IPS-18c (cell line): ENCODE data around the gene TOX3.

ENCODE experiments used
- H3K4me3 ChIP-seq: 2 replicates; pipeline ENCODE4 v1.7.0; 2013; ENCODE audit warnings: low read depth, mild to moderate bottlenecking, low read length, moderate library complexity; ENCODE audit not compliant: insufficient read depth
- H3K9me3 ChIP-seq: one replicate; pipeline ENCODE4 v1.6.1; 2013; ENCODE audit warnings: mild to moderate bottlenecking, low read length, moderate library complexity; ENCODE audit not compliant: control insufficient read depth, insufficient read depth

The TOX3 gene

DNA sequence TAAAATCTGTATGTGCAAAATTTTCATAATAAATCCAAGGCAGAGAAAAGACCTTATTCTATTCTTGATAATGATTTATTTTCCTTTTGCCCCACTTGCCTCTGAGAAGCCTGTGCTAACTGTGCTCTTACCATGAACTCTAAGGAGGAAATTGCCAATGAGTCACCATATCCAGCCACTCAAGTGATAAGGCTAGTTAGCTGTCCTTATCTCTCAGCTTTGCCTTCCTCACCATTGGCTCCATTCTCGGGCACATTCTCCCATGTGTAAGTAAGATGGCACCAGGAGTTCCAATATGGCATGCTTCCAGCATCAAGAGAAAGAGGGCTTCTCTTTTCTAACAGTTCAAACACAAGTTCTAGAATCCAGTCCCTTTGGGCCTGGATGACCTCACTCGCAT lies 142.4 kb downstream of the TOX3 start:
- Histone ChIP-seq H3K4me3 (no peak overlapping the region), H3K9me3 (no peaks in the 10 kb centered on the region)

DNA sequence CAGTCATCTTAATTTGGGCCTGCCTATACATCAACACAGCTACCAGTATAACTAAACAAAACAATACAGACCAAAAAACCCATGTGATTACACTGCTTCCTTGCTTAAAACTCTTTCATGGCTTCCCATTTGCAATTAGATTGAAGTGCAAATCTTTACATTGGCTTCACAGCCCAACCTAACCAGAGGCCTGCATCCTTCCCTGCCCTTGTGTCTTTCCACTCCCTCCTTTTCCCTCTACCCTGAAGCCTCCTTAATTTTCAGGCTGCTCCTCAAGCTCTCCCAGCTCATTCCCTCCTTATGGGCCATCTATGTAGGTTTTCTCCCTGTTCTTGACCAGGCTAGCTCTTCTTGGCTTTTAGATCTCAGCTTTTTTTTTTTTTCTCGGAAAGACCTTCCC lies 147.8 kb downstream of the TOX3 start:
- Histone ChIP-seq H3K4me3 (no peak overlapping the region), H3K9me3 (no peaks in the 10 kb centered on the region)

DNA sequence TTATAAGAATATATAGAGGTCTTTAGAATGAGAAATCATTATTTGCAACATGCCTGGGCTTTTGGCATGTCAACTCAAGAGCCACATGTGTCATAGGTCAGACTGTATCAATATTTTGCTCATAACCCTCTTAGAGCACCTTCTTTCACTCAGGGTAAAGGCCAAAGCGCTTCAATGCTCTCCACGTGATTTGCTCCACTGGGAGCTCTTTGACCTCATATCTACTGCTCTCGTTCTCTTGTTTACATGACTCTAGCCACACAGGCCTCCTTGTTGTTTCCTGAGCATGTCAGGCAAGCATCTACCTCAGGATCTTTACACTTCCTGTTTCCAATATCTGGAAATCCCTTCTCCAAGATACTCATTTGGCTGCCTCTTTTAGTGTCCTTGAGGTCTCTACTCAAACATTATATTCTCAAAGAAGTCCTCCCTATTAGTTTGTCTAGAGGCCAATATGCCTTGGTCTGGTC lies 148.4 kb downstream of the TOX3 start:
- no peak overlapping the region for H3K4me3 ChIP-seq
- no peaks in the 10 kb centered on the region for H3K9me3 ChIP-seq

DNA sequence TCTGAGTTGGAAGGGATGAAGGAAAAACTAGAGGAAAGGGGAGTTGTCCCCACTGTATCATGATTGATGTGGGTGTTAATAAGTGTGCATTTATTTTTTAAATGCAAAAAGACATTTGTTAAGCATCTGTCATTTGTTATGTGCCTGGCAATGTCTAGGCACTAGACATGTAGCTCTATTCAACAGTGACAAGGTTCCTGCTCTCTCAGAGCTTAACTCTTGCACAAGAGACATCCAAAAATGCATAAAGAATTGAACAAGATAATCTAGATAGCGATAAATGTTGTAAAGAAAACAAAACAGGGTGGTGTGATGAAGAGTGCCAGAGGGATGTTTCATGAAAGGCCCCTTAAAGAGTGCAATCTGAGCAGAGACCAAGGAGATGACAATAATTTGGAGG lies 148.9 kb downstream of the TOX3 start:
- Histone ChIP-seq H3K4me3 (no peak overlapping the region), H3K9me3 (no peaks in the 10 kb centered on the region)

DNA sequence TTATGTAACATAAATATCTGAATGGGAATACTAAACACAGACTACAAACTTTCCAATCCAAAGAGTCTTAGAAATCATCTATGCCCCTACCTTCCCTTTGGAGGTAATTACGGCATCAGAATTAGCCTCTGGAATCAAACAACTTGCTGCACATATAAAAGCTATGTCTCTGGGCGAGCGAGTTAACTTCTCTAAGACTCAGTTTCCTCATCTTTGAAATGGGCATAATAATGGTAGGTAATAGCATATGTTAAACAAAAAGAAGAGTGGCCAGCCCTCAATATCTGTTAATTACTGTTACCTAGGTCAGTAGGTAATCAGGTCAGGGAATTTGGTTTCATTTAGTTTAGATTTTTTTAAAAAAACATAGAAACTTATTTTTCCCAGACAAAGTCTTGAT lies 153.5 kb downstream of the TOX3 start:
- no peak overlapping the region for H3K4me3 ChIP-seq
- H3K9me3 ChIP-seq, result no peaks in the 10 kb centered on the region

DNA sequence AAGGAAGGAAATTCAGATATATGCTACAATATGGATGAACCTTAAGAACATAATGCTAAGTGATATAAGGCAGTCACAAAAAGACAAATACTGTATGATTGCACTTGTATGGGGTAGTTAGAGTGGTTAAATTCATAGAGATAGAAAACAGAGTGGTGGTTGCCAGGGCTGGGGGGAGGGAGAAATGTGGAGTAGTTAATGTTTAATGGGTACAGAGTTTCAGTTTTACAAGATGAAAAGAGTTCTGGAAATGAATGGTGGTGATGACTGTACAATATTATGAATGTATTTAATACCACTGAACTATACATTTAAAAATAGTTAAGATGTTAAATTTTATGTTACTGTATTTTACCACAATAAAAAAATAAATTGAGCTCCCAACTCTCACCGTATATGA lies 157.9 kb downstream of the TOX3 start:
- Histone ChIP-seq H3K4me3 (no peak overlapping the region), H3K9me3 (no peaks in the 10 kb centered on the region)
